ENCODE results near the gene SLC6A6.

- TF ChIP-seq CTCF (IDR thresholded peaks at IDR 0.05; ENCODE audit: insufficient read depth, low read depth, low read length), result no peak
- no peak for TF ChIP-seq EZH2 (IDR thresholded peaks at IDR 0.05; ENCODE audit: insufficient read depth, low read length)
Measured at GRCh38 chr3:14454639-14455310, 52.4 kb downstream of the SLC6A6 start.

All from astrocyte (in vitro differentiated cells and primary cell).